ENCODE measurements around the gene SGK1. TPM values are rescaled to one million over a fixed set of nuclear protein-coding genes. Genes with fewer than 3 reads are reported as not detected.

The SGK1 gene
- total and polyA plus RNA-seq, 2 donors (not counting 1 experiment from before 2014, with no cell fraction given) = 37.3 to 57.8 TPM

GRCh38 chr6:134249759-134250602 is 67.9 kb downstream of the SGK1 start:
- intact Hi-C loops (cut with micrococcal nuclease) = loop anchor here (10.0 kb wide), 1 partner anchor 935 kb away; the partner anchor contains the start of gene MYB
- 91% methylated on average over 3 of the region's 7 CpGs for WGBS (ENCODE audit: insufficient coverage)
- ChIA-PET POLR2A (interaction anchor here (0.6 kb wide), 2 partner anchors 49 to 214 kb away, joined by 5 to 9 read pairs; no protein-coding TSS in a partner anchor), CTCF (interaction anchor here (0.6 to 0.7 kb wide), 2 partner anchors 10 to 11 kb away, joined by 3 to 4 read pairs; no protein-coding TSS in a partner anchor)
- Histone ChIP-seq H3K27ac (ENCODE audit: low read length in 2 of 2) (no peak overlapping the region), H3K27me3 (replicated peaks in 1 of 4; ENCODE audit: control extremely low read depth in 1 of 4, control insufficient read depth in 3 of 4, insufficient read depth in 4 of 4, low read length in 3 of 4) (no peaks in the 10 kb centered on the region), H3K36me3 (replicated peaks in 1 of 2; ENCODE audit: control extremely low read depth in 1 of 2, control insufficient read depth in 1 of 2, extremely low read depth in 1 of 2, insufficient read depth in 2 of 2, low read length in 1 of 2) (no peaks in the 10 kb centered on the region), H3K4me2 (replicated peaks; ENCODE audit: low read depth, low read length, poor library complexity, severe bottlenecking) (no peak overlapping the region), H3K79me2 (ENCODE audit: control insufficient read depth, insufficient read depth, low read length) (no peaks in the 10 kb centered on the region), H3K9ac (ENCODE audit: low read length) (no peak overlapping the region), H3K4me1 (ENCODE audit: control insufficient read depth in 2 of 2, insufficient read depth in 2 of 2, low read length in 2 of 2) (peaks cover 47 to 48% of the 10 kb centered on the region in 2 donors), H3K9me3 (ENCODE audit: control extremely low read depth in 1 of 3, control insufficient read depth in 2 of 3, insufficient read depth in 1 of 3, low read length in 2 of 3) (no peaks in the 10 kb centered on the region), H4K20me1 (ENCODE audit: control insufficient read depth, insufficient read depth, low read length, poor library complexity, severe bottlenecking) (no peaks in the 10 kb centered on the region), H3K4me3 (ENCODE audit: control extremely low read depth in 1 of 5, extremely low read depth in 1 of 5, insufficient read depth in 1 of 5, low read depth in 2 of 5, low read length in 4 of 5) (no peak overlapping the region), H2AFZ (ENCODE audit: insufficient read depth, low read depth, low read length, poor library complexity, severe bottlenecking) (no peak overlapping the region)
- DNase-seq (no peak), ATAC-seq (ENCODE audit: low read depth) (no peak)
- no peak overlapping the region for H3K27ac Mint-ChIP-seq
- no peaks in the 10 kb centered on the region for H3K9me3 Mint-ChIP-seq (ENCODE audit: insufficient read depth)
- no peaks in the 10 kb centered on the region for H3K27me3 Mint-ChIP-seq
- TF ChIP-seq CTCF (IDR thresholded peaks at IDR 0.05) (no peak), EZH2 (IDR thresholded peaks at IDR 0.05; ENCODE audit: borderline replicate concordance, insufficient read depth, low read depth, low read length, poor library complexity, severe bottlenecking) (no peak)
- H3K4me1 Mint-ChIP-seq = peaks cover 41% of the 10 kb centered on the region
- H3K4me3 Mint-ChIP-seq = no peak overlapping the region

- H3K4me3 Mint-ChIP-seq = no peak overlapping the region
- H2AFZ ChIP-seq (ENCODE audit: insufficient read depth, low read depth, low read length, poor library complexity, severe bottlenecking) = no peak overlapping the region
These were observed 68.6 kb downstream of the SGK1 start for GRCh38 chr6:134249239-134249758.

More at GRCh38 chr6:134249239-134249758, 68.6 kb downstream of the SGK1 start:
- no peak for TF ChIP-seq EZH2 (IDR thresholded peaks at IDR 0.05; ENCODE audit: borderline replicate concordance, insufficient read depth, low read depth, low read length, poor library complexity, severe bottlenecking)
- no peak for TF ChIP-seq CTCF (IDR thresholded peaks at IDR 0.05)
- DNase-seq (no peak), ATAC-seq (ENCODE audit: low read depth) (no peak)
- ChIA-PET POLR2A (no interaction called here), CTCF (interaction anchor here (0.6 to 2.0 kb wide), 3 partner anchors 13 to 70 kb away, joined by 3 to 6 read pairs (median 3); no protein-coding TSS in a partner anchor)
- H3K36me3 ChIP-seq (replicated peaks in 1 of 2; ENCODE audit: control extremely low read depth in 1 of 2, control insufficient read depth in 1 of 2, extremely low read depth in 1 of 2, insufficient read depth in 2 of 2, low read length in 1 of 2) = no peaks in the 10 kb centered on the region
- no peak overlapping the region for H3K4me3 ChIP-seq (ENCODE audit: control extremely low read depth in 1 of 5, extremely low read depth in 1 of 5, insufficient read depth in 1 of 5, low read depth in 2 of 5, low read length in 4 of 5)
- no peak overlapping the region for H3K4me2 ChIP-seq (replicated peaks; ENCODE audit: low read depth, low read length, poor library complexity, severe bottlenecking)
- H3K79me2 ChIP-seq (ENCODE audit: control insufficient read depth, insufficient read depth, low read length) = no peaks in the 10 kb centered on the region
- peaks cover 47 to 48% of the 10 kb centered on the region in 2 donors for H3K4me1 ChIP-seq (ENCODE audit: control insufficient read depth in 2 of 2, insufficient read depth in 2 of 2, low read length in 2 of 2)
- Mint-ChIP-seq H3K27ac (peak overlapping the region; percentile 71), H3K27me3 (no peaks in the 10 kb centered on the region), H3K9me3 (ENCODE audit: insufficient read depth) (no peaks in the 10 kb centered on the region), H3K4me1 (peaks cover 41% of the 10 kb centered on the region)
- intact Hi-C loops (cut with micrococcal nuclease) = loop anchor here (10.0 kb wide), 1 partner anchor 936 kb away; the partner anchor contains the start of gene MYB
- no peaks in the 10 kb centered on the region for H3K27me3 ChIP-seq (replicated peaks in 1 of 4; ENCODE audit: control extremely low read depth in 1 of 4, control insufficient read depth in 3 of 4, insufficient read depth in 4 of 4, low read length in 3 of 4)
- H3K27ac ChIP-seq (ENCODE audit: low read length in 2 of 2) = no peak overlapping the region
- H3K9ac ChIP-seq (ENCODE audit: low read length) = no peak overlapping the region
- no peaks in the 10 kb centered on the region for H3K9me3 ChIP-seq (ENCODE audit: control extremely low read depth in 1 of 3, control insufficient read depth in 2 of 3, insufficient read depth in 1 of 3, low read length in 2 of 3)
- 100% methylated on average over 3 of the region's 5 CpGs for WGBS (ENCODE audit: insufficient coverage)
- no peaks in the 10 kb centered on the region for H4K20me1 ChIP-seq (ENCODE audit: control insufficient read depth, insufficient read depth, low read length, poor library complexity, severe bottlenecking)
